MM.1S (cell line): Measurements from ENCODE around the gene ELOF1.
"Not testable (repeated sequence)": the region's sequence is repeated elsewhere in the genome, so short reads cannot be mapped to it uniquely, and the experiment has no call there.

ENCODE experiments used
- DNase-seq: peaks from one replicate; pipeline ENCODE4 v3.0.0-alpha.2; 2015
- H2AFZ ChIP-seq: fragments of 300-600 bp; sonication (generic); 2 replicates; pipeline ENCODE4 v1.6.0; 2016; ENCODE audit warnings: antibody characterized with exemption, low read length
- H3F3A ChIP-seq: fragments of 300-600 bp; sonication (generic); 2 replicates; pipeline ENCODE4 v1.6.1; 2016; ENCODE audit warnings: mild to moderate bottlenecking, antibody characterized with exemption, low read length, moderate library complexity, mixed read lengths; ENCODE audit not compliant: insufficient read depth
- H3K27ac ChIP-seq: fragments of 300-600 bp; sonication (generic); 2 replicates; pipeline ENCODE4 v1.5.1; 2016; ENCODE audit warnings: mild to moderate bottlenecking, low read length
- H3K27me3 ChIP-seq: fragments of 300-600 bp; sonication (generic); replicated peaks from 2 replicates; pipeline ENCODE4 v1.6.0; 2016; ENCODE audit warnings: low read length; ENCODE audit not compliant: insufficient read depth
- H3K36me3 ChIP-seq: fragments of 300-600 bp; sonication (generic); replicated peaks from 2 replicates; pipeline ENCODE4 v1.6.1; 2016; ENCODE audit warnings: mild to moderate bottlenecking, low read length, mixed read lengths; ENCODE audit not compliant: insufficient read depth
- H3K4me1 ChIP-seq: fragments of 300-600 bp; sonication (generic); 2 replicates; pipeline ENCODE4 v1.6.1; 2016; ENCODE audit warnings: low read length, mixed read lengths
- H3K4me2 ChIP-seq: fragments of 300-600 bp; sonication (generic); 2 replicates; pipeline ENCODE4 v1.6.0; 2016; ENCODE audit warnings: low read depth, low read length
- H3K4me3 ChIP-seq: fragments of 300-600 bp; sonication (generic); 2 replicates; pipeline ENCODE4 v1.5.1; 2016; ENCODE audit warnings: low read length, mixed read lengths
- H3K79me2 ChIP-seq: fragments of 300-600 bp; sonication (generic); 2 replicates; pipeline ENCODE4 v1.6.1; 2016; ENCODE audit warnings: mixed run types, low read length, mixed read lengths
- H3K9ac ChIP-seq: fragments of 300-600 bp; sonication (generic); 2 replicates; pipeline ENCODE4 v1.6.1; 2016; ENCODE audit warnings: low read length, mixed read lengths
- H3K9me2 ChIP-seq: fragments of 300-600 bp; sonication (generic); replicated peaks from 2 replicates; pipeline ENCODE4 v1.6.1; 2016; ENCODE audit warnings: mild to moderate bottlenecking, low read length, mixed read lengths; ENCODE audit not compliant: insufficient read depth
- H3K9me3 ChIP-seq: fragments of 300-600 bp; sonication (generic); replicated peaks from 2 replicates; pipeline ENCODE4 v1.6.1; 2016; ENCODE audit warnings: mild to moderate bottlenecking, low read length, mixed read lengths; ENCODE audit not compliant: insufficient read depth
- H4K20me1 ChIP-seq: fragments of 300-600 bp; sonication (generic); 2 replicates; pipeline ENCODE4 v1.6.1; 2016; ENCODE audit warnings: mild to moderate bottlenecking, low read length, moderate library complexity, mixed read lengths; ENCODE audit not compliant: insufficient read depth
- EZH2 ChIP-seq: fragments of 300-600 bp; sonication (generic); optimal IDR thresholded peaks from 2 replicates; pipeline ENCODE3; 2017; ENCODE audit warnings: low read depth, mild to moderate bottlenecking, antibody characterized with exemption, low read length, mixed read lengths
- EZH2phosphoT487 ChIP-seq: fragments of 300-600 bp; sonication (generic); IDR thresholded peaks from 2 replicates; pipeline ENCODE4 v1.6.1; 2018; ENCODE audit warnings: antibody characterized with exemption, low read length
- TF ChIP-seq, protein P1 (sequence below): fragments of 300-600 bp; sonication (generic); IDR thresholded peaks from 2 replicates; pipeline ENCODE4 v1.5.1; 2016; ENCODE audit warnings: antibody characterized with exemption, low read length, mixed read lengths

Gene ELOF1

DNA sequence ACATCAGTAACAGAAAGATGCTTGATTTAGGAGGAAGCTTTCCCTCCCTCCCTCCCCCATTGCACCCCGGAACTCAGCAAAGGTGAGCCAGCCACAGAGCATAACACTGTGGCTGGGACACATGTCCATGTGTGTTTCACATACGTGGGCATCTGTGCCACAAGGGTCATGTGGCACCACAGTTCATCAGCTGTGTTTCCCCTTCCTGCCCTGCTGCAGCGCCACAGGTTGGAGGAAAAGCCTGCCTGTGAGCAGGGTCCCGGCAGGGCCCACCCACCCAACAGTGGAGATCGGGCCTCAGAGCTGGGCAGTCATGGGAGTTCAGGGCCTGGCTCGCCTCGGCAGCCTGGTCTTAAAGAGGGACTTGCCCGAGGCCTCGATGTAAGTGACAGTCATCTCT lies 15.7 kb upstream of the ELOF1 start:
- Histone ChIP-seq H3K9ac (no peak overlapping the region), H2AFZ (no peak overlapping the region), H3K27me3 (no peaks in the 10 kb centered on the region; the same call in 1 of the 2 replicates), H3K4me2 (no peak overlapping the region), H3K4me1 (no peaks in the 10 kb centered on the region), H3K9me2 (no peaks in the 10 kb centered on the region), H3K79me2 (no peaks in the 10 kb centered on the region), H3K9me3 (no peaks in the 10 kb centered on the region), H3K4me3 (no peak overlapping the region), H3K36me3 (no peaks in the 10 kb centered on the region), H3F3A (no peaks in the 10 kb centered on the region), H4K20me1 (no peaks in the 10 kb centered on the region), H3K27ac (no peak overlapping the region)
- no peak for DNase-seq
- TF ChIP-seq, protein P1, sequence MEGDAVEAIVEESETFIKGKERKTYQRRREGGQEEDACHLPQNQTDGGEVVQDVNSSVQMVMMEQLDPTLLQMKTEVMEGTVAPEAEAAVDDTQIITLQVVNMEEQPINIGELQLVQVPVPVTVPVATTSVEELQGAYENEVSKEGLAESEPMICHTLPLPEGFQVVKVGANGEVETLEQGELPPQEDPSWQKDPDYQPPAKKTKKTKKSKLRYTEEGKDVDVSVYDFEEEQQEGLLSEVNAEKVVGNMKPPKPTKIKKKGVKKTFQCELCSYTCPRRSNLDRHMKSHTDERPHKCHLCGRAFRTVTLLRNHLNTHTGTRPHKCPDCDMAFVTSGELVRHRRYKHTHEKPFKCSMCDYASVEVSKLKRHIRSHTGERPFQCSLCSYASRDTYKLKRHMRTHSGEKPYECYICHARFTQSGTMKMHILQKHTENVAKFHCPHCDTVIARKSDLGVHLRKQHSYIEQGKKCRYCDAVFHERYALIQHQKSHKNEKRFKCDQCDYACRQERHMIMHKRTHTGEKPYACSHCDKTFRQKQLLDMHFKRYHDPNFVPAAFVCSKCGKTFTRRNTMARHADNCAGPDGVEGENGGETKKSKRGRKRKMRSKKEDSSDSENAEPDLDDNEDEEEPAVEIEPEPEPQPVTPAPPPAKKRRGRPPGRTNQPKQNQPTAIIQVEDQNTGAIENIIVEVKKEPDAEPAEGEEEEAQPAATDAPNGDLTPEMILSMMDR = no peak

DNA sequence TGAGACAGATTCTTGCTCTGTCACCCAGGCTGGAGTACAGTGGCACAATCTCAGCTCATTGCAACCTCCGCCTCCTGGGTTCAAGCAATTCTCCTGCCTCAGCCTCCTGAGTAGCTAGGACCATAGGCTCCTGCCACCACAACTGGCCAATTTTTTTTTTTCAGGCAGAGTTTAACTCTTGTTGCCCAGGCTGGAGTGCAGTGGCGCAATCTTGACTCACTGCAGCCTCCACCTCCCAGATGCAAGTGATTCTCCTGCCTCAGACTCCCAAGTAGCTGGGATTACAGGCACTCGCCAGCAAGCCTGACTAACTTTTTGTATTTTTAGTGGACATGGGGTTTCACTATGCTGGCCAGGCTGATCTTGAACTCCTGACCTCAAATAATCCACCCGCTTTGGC lies 14.7 kb upstream of the ELOF1 start:
- not testable (repeated sequence) for H3K4me2 ChIP-seq, H3K9me2 ChIP-seq

DNA sequence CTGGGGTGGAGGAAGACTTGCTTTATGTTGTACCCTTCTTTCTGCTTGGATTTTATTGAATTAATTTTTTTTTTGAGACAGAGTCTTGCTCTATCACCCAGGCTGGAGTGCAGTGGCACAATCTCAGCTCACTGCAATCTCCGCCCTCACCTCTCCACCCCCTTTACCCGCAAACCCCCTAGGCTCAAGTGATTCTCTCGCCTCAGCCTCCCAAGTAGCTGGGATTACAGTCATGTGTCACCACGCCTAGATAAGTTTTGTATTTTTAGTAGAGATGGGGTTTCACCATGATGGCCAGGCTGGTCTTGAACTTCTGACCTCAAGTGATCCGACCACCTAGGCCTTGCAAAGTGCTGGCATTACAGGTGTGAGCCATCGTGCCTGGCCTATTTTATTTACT lies 14.3 kb upstream of the ELOF1 start:
- H4K20me1 ChIP-seq, H3K27ac ChIP-seq, H3K4me3 ChIP-seq, DNase-seq, H3K9ac ChIP-seq, H3K9me3 ChIP-seq, H3K36me3 ChIP-seq, H3K27me3 ChIP-seq, H3F3A ChIP-seq, H3K9me2 ChIP-seq, H2AFZ ChIP-seq, H3K4me1 ChIP-seq, H3K4me2 ChIP-seq, H3K79me2 ChIP-seq: not testable (repeated sequence)

More for the DNA sequence above, 14.7 kb upstream of the ELOF1 start:
- not testable (repeated sequence) for H3K9me3 ChIP-seq, H3K4me3 ChIP-seq, H3K27ac ChIP-seq, H3K9ac ChIP-seq, H3K36me3 ChIP-seq, H3K79me2 ChIP-seq, DNase-seq, H3K27me3 ChIP-seq, H2AFZ ChIP-seq, H4K20me1 ChIP-seq, H3F3A ChIP-seq, H3K4me1 ChIP-seq

DNA sequence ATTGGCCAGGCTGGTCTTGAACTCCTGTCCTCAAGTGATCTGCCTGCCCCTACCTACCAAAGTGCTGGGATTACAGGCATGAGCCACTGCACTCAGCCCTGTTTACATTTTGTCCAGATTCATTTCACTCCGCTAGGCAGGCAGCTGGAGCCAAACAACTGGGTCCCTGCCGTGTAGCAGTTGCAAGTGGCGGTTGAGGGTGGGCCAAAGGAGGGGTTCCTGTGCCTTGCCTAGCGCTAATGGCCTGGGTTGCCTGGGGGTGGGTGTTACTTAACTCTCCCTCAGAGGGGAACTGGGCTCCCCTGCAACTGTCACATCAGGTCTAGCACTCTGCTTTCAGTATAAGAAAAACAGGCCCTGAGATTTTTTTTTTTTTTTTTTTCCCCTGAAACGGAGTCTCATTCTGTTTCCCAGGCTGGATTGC lies 11.0 kb upstream of the ELOF1 start:
- Histone ChIP-seq H3K9me2 (no peaks in the 10 kb centered on the region), H2AFZ (no peak overlapping the region), H3K36me3 (no peaks in the 10 kb centered on the region), H3K4me3 (no peak overlapping the region), H3K9me3 (no peaks in the 10 kb centered on the region), H3K4me2 (no peak overlapping the region), H3K27me3 (no peaks in the 10 kb centered on the region), H3F3A (no peaks in the 10 kb centered on the region), H3K4me1 (no peaks in the 10 kb centered on the region), H3K79me2 (no peaks in the 10 kb centered on the region), H4K20me1 (no peaks in the 10 kb centered on the region), H3K9ac (no peak overlapping the region), H3K27ac (no peak overlapping the region)
- DNase-seq = no peak
- no peak for TF ChIP-seq EZH2
- TF ChIP-seq, protein P1 = no peak
- TF ChIP-seq EZH2phosphoT487 = no peak
